ENCODE data around the gene PDCD10. TPM values are rescaled to one million over a fixed set of nuclear protein-coding genes. Genes with fewer than 3 reads are reported as not detected.

PDCD10 gene
- 88.7 TPM for total RNA-seq
- 48.9 TPM for polyA plus RNA-seq

GRCh38 chr3:167734498-167735232, at the start of gene PDCD10:
Gene PDCD10, minus strand, starts transcription at chr3:167734892. Its CDS starts 14,735 bp downstream, at chr3:167720157.
- H3K4me1 ChIP-seq (ENCODE audit: insufficient read depth) = peaks cover 7% of the 10 kb centered on the region
- under 1% methylated on average over 49 of the region's 49 CpGs for WGBS
- H3K27ac ChIP-seq (ENCODE audit: low read depth) = peak within 1 kb of the TSS; percentile 83
- H3K36me3 ChIP-seq (ENCODE audit: insufficient read depth) = no peaks in the 10 kb centered on the region
- peak; percentile 99 for DNase-seq (ENCODE audit: extremely low spot score)
- peak within 1 kb of the TSS; percentile 78 for H3K4me3 ChIP-seq (ENCODE audit: low read depth, low read length)

- DNase-seq (ENCODE audit: extremely low spot score) = no peak
- H3K27ac ChIP-seq (ENCODE audit: low read depth) = no peak overlapping the region
- H3K4me3 ChIP-seq (ENCODE audit: low read depth, low read length) = no peak overlapping the region
- H3K36me3 ChIP-seq (ENCODE audit: insufficient read depth) = no peaks in the 10 kb centered on the region
- 49% methylated on average over 1 of the region's 1 CpG for WGBS
- H3K4me1 ChIP-seq (ENCODE audit: insufficient read depth) = no peaks in the 10 kb centered on the region
Measured at GRCh38 chr3:167783781-167784180, 49.1 kb upstream of the PDCD10 start.

GRCh38 chr3:167780214-167780883, 45.7 kb upstream of the PDCD10 start:
- no peak for DNase-seq (ENCODE audit: extremely low spot score)
- Histone ChIP-seq H3K4me1 (ENCODE audit: insufficient read depth) (no peaks in the 10 kb centered on the region), H3K36me3 (ENCODE audit: insufficient read depth) (no peaks in the 10 kb centered on the region), H3K4me3 (ENCODE audit: low read depth, low read length) (no peak overlapping the region), H3K27ac (ENCODE audit: low read depth) (no peak overlapping the region)
- 77% methylated on average over 2 of the region's 2 CpGs for WGBS

- Histone ChIP-seq H3K36me3 (ENCODE audit: insufficient read depth) (no peaks in the 10 kb centered on the region), H3K27ac (ENCODE audit: low read depth) (no peak overlapping the region), H3K4me1 (ENCODE audit: insufficient read depth) (no peaks in the 10 kb centered on the region), H3K4me3 (ENCODE audit: low read depth, low read length) (no peak overlapping the region)
- no peak for DNase-seq (ENCODE audit: extremely low spot score)
- WGBS = 69% methylated on average over 1 of the region's 1 CpG
Measured at GRCh38 chr3:167777356-167777755, 42.7 kb upstream of the PDCD10 start.

GRCh38 chr3:167776066-167776685, 41.5 kb upstream of the PDCD10 start:
- Histone ChIP-seq H3K36me3 (ENCODE audit: insufficient read depth) (no peaks in the 10 kb centered on the region), H3K27ac (ENCODE audit: low read depth) (no peak overlapping the region), H3K4me3 (ENCODE audit: low read depth, low read length) (no peak overlapping the region), H3K4me1 (ENCODE audit: insufficient read depth) (no peaks in the 10 kb centered on the region)
- 42% methylated on average over 4 of the region's 4 CpGs for WGBS
- no peak for DNase-seq (ENCODE audit: extremely low spot score)

GRCh38 chr3:167773584-167773983, 38.9 kb upstream of the PDCD10 start:
- no peak overlapping the region for H3K27ac ChIP-seq (ENCODE audit: low read depth)
- WGBS = 54% methylated on average over 1 of the region's 1 CpG
- no peak overlapping the region for H3K4me3 ChIP-seq (ENCODE audit: low read depth, low read length)
- DNase-seq (ENCODE audit: extremely low spot score) = no peak
- H3K4me1 ChIP-seq (ENCODE audit: insufficient read depth) = no peaks in the 10 kb centered on the region
- H3K36me3 ChIP-seq (ENCODE audit: insufficient read depth) = no peaks in the 10 kb centered on the region

GRCh38 chr3:167772992-167773391, 38.3 kb upstream of the PDCD10 start:
- no peak for DNase-seq (ENCODE audit: extremely low spot score)
- H3K36me3 ChIP-seq (ENCODE audit: insufficient read depth) = no peaks in the 10 kb centered on the region
- no peak overlapping the region for H3K27ac ChIP-seq (ENCODE audit: low read depth)
- H3K4me1 ChIP-seq (ENCODE audit: insufficient read depth) = no peaks in the 10 kb centered on the region
- no peak overlapping the region for H3K4me3 ChIP-seq (ENCODE audit: low read depth, low read length)
- 57% methylated on average over 3 of the region's 3 CpGs for WGBS

GRCh38 chr3:167762296-167762695, 27.6 kb upstream of the PDCD10 start:
- H3K4me3 ChIP-seq (ENCODE audit: low read depth, low read length) = no peak overlapping the region
- H3K4me1 ChIP-seq (ENCODE audit: insufficient read depth) = no peaks in the 10 kb centered on the region
- WGBS = 49% methylated on average over 2 of the region's 2 CpGs
- H3K36me3 ChIP-seq (ENCODE audit: insufficient read depth) = peaks cover 1% of the 10 kb centered on the region
- no peak overlapping the region for H3K27ac ChIP-seq (ENCODE audit: low read depth)
- no peak for DNase-seq (ENCODE audit: extremely low spot score)

GRCh38 chr3:167761302-167761701, 26.6 kb upstream of the PDCD10 start:
- Histone ChIP-seq H3K4me3 (ENCODE audit: low read depth, low read length) (no peak overlapping the region), H3K27ac (ENCODE audit: low read depth) (no peak overlapping the region), H3K36me3 (ENCODE audit: insufficient read depth) (no peaks in the 10 kb centered on the region), H3K4me1 (ENCODE audit: insufficient read depth) (no peaks in the 10 kb centered on the region)
- no peak for DNase-seq (ENCODE audit: extremely low spot score)
- WGBS = 73% methylated on average over 1 of the region's 1 CpG

GRCh38 chr3:167754049-167754448, 19.4 kb upstream of the PDCD10 start:
- Histone ChIP-seq H3K36me3 (ENCODE audit: insufficient read depth) (peaks cover 2% of the 10 kb centered on the region), H3K27ac (ENCODE audit: low read depth) (no peak overlapping the region), H3K4me1 (ENCODE audit: insufficient read depth) (no peaks in the 10 kb centered on the region), H3K4me3 (ENCODE audit: low read depth, low read length) (no peak overlapping the region)
- no peak for DNase-seq (ENCODE audit: extremely low spot score)

GRCh38 chr3:167750272-167750971, 15.7 kb upstream of the PDCD10 start:
- H3K4me3 ChIP-seq (ENCODE audit: low read depth, low read length) = no peak overlapping the region
- WGBS = 66% methylated on average over 3 of the region's 3 CpGs

GRCh38 chr3:167749728-167750127, 15.0 kb upstream of the PDCD10 start:
- no peak overlapping the region for H3K4me3 ChIP-seq (ENCODE audit: low read depth, low read length)
- H3K27ac ChIP-seq (ENCODE audit: low read depth) = no peak overlapping the region
- no peaks in the 10 kb centered on the region for H3K4me1 ChIP-seq (ENCODE audit: insufficient read depth)
- no peak for DNase-seq (ENCODE audit: extremely low spot score)
- peaks cover 2% of the 10 kb centered on the region for H3K36me3 ChIP-seq (ENCODE audit: insufficient read depth)
- 92% methylated on average over 2 of the region's 2 CpGs for WGBS

More at GRCh38 chr3:167750272-167750971, 15.7 kb upstream of the PDCD10 start:
- Histone ChIP-seq H3K4me1 (ENCODE audit: insufficient read depth) (no peaks in the 10 kb centered on the region), H3K27ac (ENCODE audit: low read depth) (no peak overlapping the region), H3K36me3 (ENCODE audit: insufficient read depth) (peaks cover 2% of the 10 kb centered on the region)
- DNase-seq (ENCODE audit: extremely low spot score) = no peak

- Histone ChIP-seq H3K27ac (ENCODE audit: low read depth) (no peak overlapping the region), H3K36me3 (ENCODE audit: insufficient read depth) (peaks cover 2% of the 10 kb centered on the region), H3K4me1 (ENCODE audit: insufficient read depth) (no peaks in the 10 kb centered on the region), H3K4me3 (ENCODE audit: low read depth, low read length) (no peak overlapping the region)
- no peak for DNase-seq (ENCODE audit: extremely low spot score)
Measured at GRCh38 chr3:167749209-167749608, 14.5 kb upstream of the PDCD10 start.

Measured in urinary bladder (tissue), 4 donors.